Sigmoid colon (tissue), 4 donors: Measurements from ENCODE around the gene TRAPPC2.
"Not testable (repeated sequence)": the region's sequence is repeated elsewhere in the genome, so short reads cannot be mapped to it uniquely, and the experiment has no call there.

Experiments
- CTCF ChIP-seq, 4 experiments: fragments of 450-650 bp in 3 of 4; fragments of 200-600 bp in 1 of 4; IDR thresholded peaks; one replicate each; pipeline ENCODE4 v1.5.1; 2016 to 2019; ENCODE audit warnings: antibody characterized with exemption in 4 of 4, mild to moderate bottlenecking in 3 of 4, moderate library complexity in 2 of 4
- EP300 ChIP-seq, 4 donors: sonication (generic); formaldehyde crosslinking; IDR thresholded peaks; one replicate each; pipeline ENCODE4 v1.6.1; 2017; ENCODE audit warnings: antibody characterized with exemption in 4 of 4

GRCh38 chrX:13730523-13730922 is 3.9 kb downstream of the TRAPPC2 start:
- TF ChIP-seq CTCF, EP300 (IDR thresholded peaks at IDR 0.05): not testable (repeated sequence)
